Erythroblast (primary cell): ENCODE results near the gene CYP27C1.

ENCODE experiments used
- DNase-seq, 2 experiments: peaks; one replicate each; lab custom pipeline; 2025; lab: John Stamatoyannopoulos, UW
- GATA1 ChIP-seq: IDR thresholded peaks from 2 replicates; pipeline ENCODE4 v1.6.1; 2011; ENCODE audit warnings: low read depth, mild to moderate bottlenecking, control low read depth, low read length, moderate library complexity
- POLR2A ChIP-seq: IDR thresholded peaks from 2 replicates; pipeline ENCODE4 v1.6.1; 2011; ENCODE audit warnings: mild to moderate bottlenecking, low read length

Gene CYP27C1

DNA sequence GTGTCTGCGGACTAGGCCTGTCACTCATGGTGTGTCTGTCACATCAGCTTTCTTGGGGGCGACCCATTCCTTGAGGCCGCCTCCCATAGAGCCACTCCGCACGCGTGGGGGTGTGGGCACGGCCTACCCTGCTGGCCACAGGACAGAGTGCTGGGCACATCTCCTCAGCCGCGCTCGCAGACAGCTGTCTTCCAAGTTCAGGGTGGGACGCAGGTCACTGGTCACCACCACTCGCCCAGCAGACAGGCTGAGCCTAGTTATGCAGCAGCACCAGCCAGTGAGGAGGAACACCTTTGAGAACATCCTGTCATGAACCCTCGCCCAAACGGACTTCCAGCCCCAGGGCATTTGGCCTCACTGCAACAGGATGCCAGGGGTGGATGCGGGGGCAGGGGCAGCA lies 82.4 kb downstream of the CYP27C1 start:
- TF ChIP-seq POLR2A, result no peak
- TF ChIP-seq GATA1, result no peak
- DNase-seq, result no peak

DNA sequence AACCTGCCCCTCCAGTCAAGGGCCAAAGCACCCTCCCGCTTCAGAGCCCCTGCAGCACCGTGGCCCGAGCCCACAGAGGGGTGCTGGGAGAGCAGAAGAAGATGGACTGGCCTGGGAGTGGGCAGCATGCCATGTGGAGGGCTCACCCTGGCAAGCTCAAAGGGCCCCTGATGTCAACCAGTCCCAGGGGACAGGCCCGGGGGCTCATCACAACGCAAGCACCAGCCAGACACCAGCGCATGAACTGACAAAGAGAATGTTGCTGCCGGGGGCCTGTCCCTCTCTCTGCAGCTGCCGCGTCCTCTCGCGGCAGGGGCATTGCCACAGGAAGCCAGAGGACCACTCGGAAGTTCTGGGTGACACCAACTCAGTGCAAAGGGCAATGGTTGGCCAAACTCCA lies 82.9 kb downstream of the CYP27C1 start:
- TF ChIP-seq POLR2A (no peak), GATA1 (no peak)
- DNase-seq, result no peak

DNA sequence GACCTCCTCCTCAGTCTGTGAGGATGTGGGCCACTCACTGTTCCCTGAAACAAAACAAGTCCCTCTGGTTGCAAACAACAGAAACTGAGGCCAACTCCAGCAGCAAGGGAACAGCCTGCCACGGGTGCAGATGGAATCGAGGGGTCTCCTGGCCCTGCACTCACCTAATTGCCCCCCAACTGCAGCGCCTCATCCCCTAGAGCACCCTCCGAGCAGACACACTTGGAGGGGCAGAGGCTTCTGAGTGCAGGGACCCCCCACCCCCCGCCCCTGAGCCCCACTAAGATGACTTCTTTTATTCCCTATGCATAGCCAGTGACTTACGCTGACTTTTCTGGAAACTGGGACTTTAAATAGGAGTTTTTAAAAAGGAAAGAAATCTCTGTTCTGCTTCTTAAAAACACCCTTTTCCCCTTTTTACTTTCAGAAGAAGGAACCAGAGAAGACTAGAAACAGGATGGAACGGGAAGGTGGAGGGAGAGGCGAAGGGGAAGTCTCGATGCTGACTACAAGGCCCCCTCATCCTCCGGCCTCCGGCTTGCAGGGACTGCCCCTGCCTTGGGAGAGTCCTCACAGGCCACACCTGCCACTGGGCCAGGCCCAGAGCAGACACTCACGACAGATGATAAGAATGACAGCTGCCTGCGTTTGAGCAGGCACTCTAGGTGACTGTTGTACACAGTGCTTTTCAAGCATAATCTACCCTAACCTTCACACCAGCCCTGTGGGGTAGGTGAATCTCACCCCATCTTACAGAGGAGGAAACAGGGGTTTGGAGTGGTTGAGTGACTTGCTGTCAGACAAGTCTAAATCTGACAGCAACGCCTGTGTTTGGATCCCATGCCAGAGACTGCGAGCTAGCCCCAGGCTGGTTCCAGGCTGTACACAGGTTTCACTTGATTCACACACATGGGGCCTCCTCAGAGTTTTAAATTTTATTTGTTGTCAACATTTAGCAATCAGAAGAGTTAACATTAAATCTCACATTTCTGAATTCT lies 85.0 kb downstream of the CYP27C1 start:
- DNase-seq, result no peak

DNA sequence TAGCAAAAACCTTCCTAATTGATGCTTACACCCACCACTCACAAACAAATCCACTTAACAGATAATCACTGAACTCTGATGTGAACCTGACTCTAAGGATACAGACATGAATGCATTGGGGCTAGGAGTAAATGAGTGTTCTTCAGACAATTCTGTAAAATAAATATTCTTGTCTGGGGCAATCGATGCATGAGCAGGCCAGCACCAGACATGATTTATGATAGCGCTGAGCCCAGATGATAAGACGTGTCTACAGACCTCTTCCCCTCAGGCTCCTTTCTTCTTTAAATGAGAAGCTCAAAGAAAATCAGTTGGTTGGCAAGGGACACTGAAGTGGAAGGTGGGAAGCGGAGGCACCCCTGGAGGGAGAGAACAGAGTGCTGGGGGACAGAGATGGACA lies 85.9 kb downstream of the CYP27C1 start:
- no peak for DNase-seq
- TF ChIP-seq POLR2A, result no peak
- TF ChIP-seq GATA1, result no peak

More for the DNA sequence above, 85.0 kb downstream of the CYP27C1 start:
- TF ChIP-seq GATA1, result no peak
- TF ChIP-seq POLR2A, result no peak
